Cardiac muscle cell (in vitro differentiated cells and primary cell): ENCODE data around the gene HIVEP3. TPM values are rescaled to one million over a fixed set of nuclear protein-coding genes. Genes with fewer than 3 reads are reported as not detected.
"Not testable (repeated sequence)": the region's sequence is repeated elsewhere in the genome, so short reads cannot be mapped to it uniquely, and the experiment has no call there.

Experiments used
- DNase-seq, 2 donors: peaks; one replicate each; pipeline versions ENCODE4 v3.0.0 to v3.0.0-alpha.2; 2010 to 2017; ENCODE audit warnings: low read depth in 1 of 2, low spot score in 1 of 2
- H3K27ac ChIP-seq: fragments of 200-600 bp; sonication (generic); 2 replicates; pipeline ENCODE4 v1.5.1; 2016
- H3K27me3 ChIP-seq: fragments of 200-600 bp; sonication (generic); 2 replicates; pipeline ENCODE4 v1.6.0; 2016; ENCODE audit warnings: control low read depth
- H3K36me3 ChIP-seq: fragments of 200-600 bp; sonication (generic); 2 replicates; pipeline ENCODE4 v1.5.1; 2016; ENCODE audit warnings: control low read depth
- H3K4me1 ChIP-seq: fragments of 200-600 bp; sonication (generic); 2 replicates; pipeline ENCODE4 v1.8.1; 2017; ENCODE audit warnings: low read depth, mild to moderate bottlenecking, mixed run types
- H3K4me3 ChIP-seq: fragments of 200-600 bp; sonication (generic); 2 replicates; pipeline ENCODE4 v1.5.1; 2016; ENCODE audit warnings: mild to moderate bottlenecking
- H3K9me3 ChIP-seq: fragments of 200-600 bp; sonication (generic); 2 replicates; pipeline ENCODE4 v1.5.1; 2017; ENCODE audit warnings: low read depth, mild to moderate bottlenecking, control low read depth
- polyA plus RNA-seq: library from polyadenylated mRNA; unstranded; fragments of >200 nt; fragmentation: Nextera tagmentation; extraction: Ambion mirVana; gene quantifications from 2 replicates; pipeline ENCODE4 v1.2.1, GENCODE V29; 2016
- total RNA-seq: library from RNA; depleted of rRNA; stranded (reverse); fragments of >200 nt; gene quantifications from 2 replicates; pipeline ENCODE4 v1.2.3, GENCODE V29; 2016
- TF ChIP-seq, protein P1 (sequence below): IDR thresholded peaks from 2 replicates; pipeline ENCODE4 v1.5.1; 2012; ENCODE audit warnings: low read depth, mild to moderate bottlenecking, low read length

Gene HIVEP3
- total and polyA plus RNA-seq, 2 experiments from 2014 or later: 0.42 to 0.62 TPM

- H3K27ac ChIP-seq: no peak overlapping the region
- no peak overlapping the region for H3K4me3 ChIP-seq
- TF ChIP-seq, protein P1, sequence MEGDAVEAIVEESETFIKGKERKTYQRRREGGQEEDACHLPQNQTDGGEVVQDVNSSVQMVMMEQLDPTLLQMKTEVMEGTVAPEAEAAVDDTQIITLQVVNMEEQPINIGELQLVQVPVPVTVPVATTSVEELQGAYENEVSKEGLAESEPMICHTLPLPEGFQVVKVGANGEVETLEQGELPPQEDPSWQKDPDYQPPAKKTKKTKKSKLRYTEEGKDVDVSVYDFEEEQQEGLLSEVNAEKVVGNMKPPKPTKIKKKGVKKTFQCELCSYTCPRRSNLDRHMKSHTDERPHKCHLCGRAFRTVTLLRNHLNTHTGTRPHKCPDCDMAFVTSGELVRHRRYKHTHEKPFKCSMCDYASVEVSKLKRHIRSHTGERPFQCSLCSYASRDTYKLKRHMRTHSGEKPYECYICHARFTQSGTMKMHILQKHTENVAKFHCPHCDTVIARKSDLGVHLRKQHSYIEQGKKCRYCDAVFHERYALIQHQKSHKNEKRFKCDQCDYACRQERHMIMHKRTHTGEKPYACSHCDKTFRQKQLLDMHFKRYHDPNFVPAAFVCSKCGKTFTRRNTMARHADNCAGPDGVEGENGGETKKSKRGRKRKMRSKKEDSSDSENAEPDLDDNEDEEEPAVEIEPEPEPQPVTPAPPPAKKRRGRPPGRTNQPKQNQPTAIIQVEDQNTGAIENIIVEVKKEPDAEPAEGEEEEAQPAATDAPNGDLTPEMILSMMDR: no peak
- H3K36me3 ChIP-seq: no peaks in the 10 kb centered on the region
- no peaks in the 10 kb centered on the region for H3K27me3 ChIP-seq
- H3K4me1 ChIP-seq: no peaks in the 10 kb centered on the region
- no peaks in the 10 kb centered on the region for H3K9me3 ChIP-seq
- no peak for DNase-seq
Measured at GRCh38 chr1:41700581-41700980, 218.1 kb downstream of the HIVEP3 start.

DNA sequence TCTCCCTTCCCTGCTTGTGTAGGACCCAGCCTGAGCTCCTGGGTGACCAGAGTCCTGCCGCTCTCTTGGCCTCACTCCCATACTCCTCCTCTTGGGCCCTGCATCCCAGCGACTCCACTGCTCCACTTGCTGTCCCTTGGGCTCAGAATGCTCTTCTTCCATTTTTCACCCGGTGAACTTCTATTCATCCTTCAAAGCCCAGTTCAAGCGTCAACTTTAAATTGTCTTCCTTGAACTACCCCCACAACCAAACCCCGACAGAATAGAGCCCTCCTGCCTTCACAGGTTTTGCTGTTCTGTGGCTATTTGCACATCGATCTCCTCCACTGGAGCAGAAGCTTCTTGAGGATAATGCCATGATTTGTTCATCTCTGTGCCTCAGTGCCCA lies 218.9 kb downstream of the HIVEP3 start:
- no peak overlapping the region for H3K27ac ChIP-seq
- no peaks in the 10 kb centered on the region for H3K27me3 ChIP-seq
- DNase-seq: no peak
- no peaks in the 10 kb centered on the region for H3K36me3 ChIP-seq
- H3K4me3 ChIP-seq: no peak overlapping the region
- no peaks in the 10 kb centered on the region for H3K9me3 ChIP-seq
- TF ChIP-seq, protein P1: no peak
- H3K4me1 ChIP-seq: no peaks in the 10 kb centered on the region

GRCh38 chr1:41698916-41699860 lies 219.5 kb downstream of the HIVEP3 start:
- no peak overlapping the region for H3K27ac ChIP-seq
- no peaks in the 10 kb centered on the region for H3K36me3 ChIP-seq
- no peak overlapping the region for H3K4me3 ChIP-seq
- no peaks in the 10 kb centered on the region for H3K9me3 ChIP-seq
- H3K27me3 ChIP-seq: no peaks in the 10 kb centered on the region
- DNase-seq: no peak
- TF ChIP-seq, protein P1: no peak
- H3K4me1 ChIP-seq: no peaks in the 10 kb centered on the region

- no peaks in the 10 kb centered on the region for H3K27me3 ChIP-seq
- H3K4me1 ChIP-seq: no peaks in the 10 kb centered on the region
- no peaks in the 10 kb centered on the region for H3K36me3 ChIP-seq
- TF ChIP-seq, protein P1: no peak
- H3K27ac ChIP-seq: no peak overlapping the region
- H3K4me3 ChIP-seq: no peak overlapping the region
- DNase-seq: no peak
- no peaks in the 10 kb centered on the region for H3K9me3 ChIP-seq
Measured at GRCh38 chr1:41696381-41696780, 222.3 kb downstream of the HIVEP3 start.

DNA sequence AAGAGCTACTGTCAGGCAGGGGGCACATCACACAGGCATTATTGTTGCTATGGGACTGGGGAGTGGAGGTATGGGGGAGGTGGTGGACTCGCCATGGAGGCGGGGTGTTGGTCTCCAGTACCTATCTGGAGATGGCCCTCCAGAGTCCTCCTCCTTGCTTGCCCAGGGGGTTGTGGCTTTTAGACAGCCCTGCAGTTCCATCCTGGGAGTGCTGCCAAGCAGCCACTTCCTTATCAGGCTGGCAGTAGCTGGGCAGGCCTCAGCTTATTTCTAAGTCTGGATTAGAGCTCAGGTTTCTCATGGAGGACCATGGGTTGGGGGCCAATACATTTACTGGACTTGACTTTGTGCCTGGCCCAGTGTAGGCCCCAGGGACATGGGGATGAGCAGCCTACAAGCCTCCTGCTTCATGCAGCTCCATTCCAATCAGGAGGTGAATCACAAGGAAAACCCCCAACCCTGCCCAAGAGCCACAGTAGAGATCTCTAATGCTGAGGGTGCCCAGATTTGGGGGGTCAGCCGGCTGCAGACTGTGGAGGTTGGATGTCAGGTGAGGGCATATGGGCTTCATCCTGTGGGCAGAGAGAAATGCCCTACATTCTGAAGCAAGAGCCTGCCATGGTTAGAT lies 223.5 kb downstream of the HIVEP3 start:
- Histone ChIP-seq H3K27me3 (no peaks in the 10 kb centered on the region), H3K27ac (no peak overlapping the region), H3K4me1 (no peaks in the 10 kb centered on the region), H3K4me3 (no peak overlapping the region), H3K9me3 (no peaks in the 10 kb centered on the region), H3K36me3 (no peaks in the 10 kb centered on the region)
- TF ChIP-seq, protein P1: no peak
- DNase-seq: peak in 1 of 2 donors; percentile 22

GRCh38 chr1:41691966-41692365 lies 226.8 kb downstream of the HIVEP3 start:
- not testable (repeated sequence) for H3K4me1 ChIP-seq, DNase-seq, H3K27ac ChIP-seq, H3K36me3 ChIP-seq, H3K9me3 ChIP-seq, H3K27me3 ChIP-seq, H3K4me3 ChIP-seq
